Measurements from ENCODE around the gene RFX3.

Gene RFX3

GRCh38 chr9:3471883-3472282, 53.9 kb downstream of the RFX3 start:
- no peaks in the 10 kb centered on the region for H3K9me3 Mint-ChIP-seq
- peaks cover 38% of the 10 kb centered on the region for H3K4me1 Mint-ChIP-seq
- H3K27ac Mint-ChIP-seq, result peak overlapping the region in 1 of 2 donors; percentile 69
- DNase-seq, result no peak
- no peak for ATAC-seq
- H3K27me3 Mint-ChIP-seq, result no peaks in the 10 kb centered on the region
- H3K4me3 Mint-ChIP-seq, result no peak overlapping the region

GRCh38 chr9:3468421-3469205, 57.2 kb downstream of the RFX3 start:
- Mint-ChIP-seq H3K9me3 (no peaks in the 10 kb centered on the region), H3K27me3 (no peaks in the 10 kb centered on the region), H3K4me3 (no peak overlapping the region), H3K4me1 (peaks cover 11% of the 10 kb centered on the region), H3K27ac (no peak overlapping the region)
- DNase-seq, result no peak
- ATAC-seq, result no peak

- no peak overlapping the region for H3K27ac Mint-ChIP-seq
- peak; percentile 23 to 41 for DNase-seq
- peaks cover 11% of the 10 kb centered on the region for H3K4me1 Mint-ChIP-seq
- peak overlapping the region in 1 of 2 donors; percentile 20 for H3K4me3 Mint-ChIP-seq
- ATAC-seq, result peak; percentile 99
- H3K9me3 Mint-ChIP-seq, result no peaks in the 10 kb centered on the region
- H3K27me3 Mint-ChIP-seq, result no peaks in the 10 kb centered on the region
Observed at GRCh38 chr9:3467593-3468219, 58.1 kb downstream of the RFX3 start.

- DNase-seq (no peak), ATAC-seq (no peak)
- H3K4me1 Mint-ChIP-seq, result peaks cover 11% of the 10 kb centered on the region
- no peak overlapping the region for H3K27ac Mint-ChIP-seq
- no peak overlapping the region for H3K4me3 Mint-ChIP-seq
- no peaks in the 10 kb centered on the region for H3K27me3 Mint-ChIP-seq
- no peaks in the 10 kb centered on the region for H3K9me3 Mint-ChIP-seq
Observed at GRCh38 chr9:3464033-3464638, 61.7 kb downstream of the RFX3 start.

GRCh38 chr9:3458806-3459475, 66.9 kb downstream of the RFX3 start:
- Mint-ChIP-seq H3K9me3 (no peaks in the 10 kb centered on the region), H3K27me3 (no peaks in the 10 kb centered on the region), H3K4me1 (peaks cover 14% of the 10 kb centered on the region), H3K27ac (no peak overlapping the region), H3K4me3 (no peak overlapping the region)
- ATAC-seq, result no peak
- DNase-seq, result no peak

GRCh38 chr9:3457175-3457574, 68.6 kb downstream of the RFX3 start:
- Mint-ChIP-seq H3K27ac (no peak overlapping the region), H3K9me3 (no peaks in the 10 kb centered on the region), H3K4me1 (peaks cover 8% of the 10 kb centered on the region), H3K27me3 (no peaks in the 10 kb centered on the region), H3K4me3 (no peak overlapping the region)
- ATAC-seq, result no peak
- no peak for DNase-seq

- DNase-seq (no peak), ATAC-seq (no peak)
- Mint-ChIP-seq H3K27me3 (no peaks in the 10 kb centered on the region), H3K27ac (no peak overlapping the region), H3K4me3 (no peak overlapping the region), H3K9me3 (no peaks in the 10 kb centered on the region), H3K4me1 (peaks cover 8% of the 10 kb centered on the region)
Observed at GRCh38 chr9:3455717-3456116, 70.1 kb downstream of the RFX3 start.

- ATAC-seq (no peak), DNase-seq (no peak)
- no peaks in the 10 kb centered on the region for H3K27me3 Mint-ChIP-seq
- H3K4me1 Mint-ChIP-seq, result peaks cover 8% of the 10 kb centered on the region
- no peak overlapping the region for H3K4me3 Mint-ChIP-seq
- no peaks in the 10 kb centered on the region for H3K9me3 Mint-ChIP-seq
- H3K27ac Mint-ChIP-seq, result no peak overlapping the region
Observed at GRCh38 chr9:3455094-3455493, 70.7 kb downstream of the RFX3 start.

- H3K27me3 Mint-ChIP-seq, result no peaks in the 10 kb centered on the region
- no peak for ATAC-seq
- H3K4me1 Mint-ChIP-seq, result peaks cover 6% of the 10 kb centered on the region
Observed at GRCh38 chr9:3451956-3452355, 73.8 kb downstream of the RFX3 start.

GRCh38 chr9:3447788-3448187, 78.0 kb downstream of the RFX3 start:
- Mint-ChIP-seq H3K9me3 (no peaks in the 10 kb centered on the region), H3K4me3 (no peak overlapping the region), H3K27ac (no peak overlapping the region), H3K27me3 (no peaks in the 10 kb centered on the region), H3K4me1 (peaks cover 6% of the 10 kb centered on the region)
- no peak for ATAC-seq
- no peak for DNase-seq

More at GRCh38 chr9:3451956-3452355, 73.8 kb downstream of the RFX3 start:
- Mint-ChIP-seq H3K4me3 (no peak overlapping the region), H3K9me3 (no peaks in the 10 kb centered on the region), H3K27ac (no peak overlapping the region)
- DNase-seq, result no peak

- Mint-ChIP-seq H3K4me1 (peaks cover 6% of the 10 kb centered on the region), H3K9me3 (no peaks in the 10 kb centered on the region), H3K27me3 (no peaks in the 10 kb centered on the region), H3K4me3 (no peak overlapping the region), H3K27ac (no peak overlapping the region)
- DNase-seq, result no peak
- no peak for ATAC-seq
Observed at GRCh38 chr9:3447143-3447542, 78.7 kb downstream of the RFX3 start.

- Mint-ChIP-seq H3K27me3 (no peaks in the 10 kb centered on the region), H3K4me3 (no peak overlapping the region), H3K27ac (no peak overlapping the region), H3K9me3 (no peaks in the 10 kb centered on the region), H3K4me1 (peaks cover 8% of the 10 kb centered on the region)
- ATAC-seq (no peak), DNase-seq (no peak)
Observed at GRCh38 chr9:3446313-3446712, 79.5 kb downstream of the RFX3 start.

GRCh38 chr9:3444016-3444415, 81.8 kb downstream of the RFX3 start:
- DNase-seq (no peak), ATAC-seq (no peak)
- Mint-ChIP-seq H3K27me3 (no peaks in the 10 kb centered on the region), H3K9me3 (no peaks in the 10 kb centered on the region), H3K27ac (no peak overlapping the region), H3K4me1 (peaks cover 17% of the 10 kb centered on the region), H3K4me3 (no peak overlapping the region)

GRCh38 chr9:3441197-3441816, 84.5 kb downstream of the RFX3 start:
- H3K9me3 Mint-ChIP-seq, result no peaks in the 10 kb centered on the region
- no peak overlapping the region for H3K27ac Mint-ChIP-seq
- H3K4me3 Mint-ChIP-seq, result no peak overlapping the region
- ATAC-seq, result peak; percentile 87
- peak; percentile 7 to 46 for DNase-seq
- H3K4me1 Mint-ChIP-seq, result peaks cover 11% of the 10 kb centered on the region
- H3K27me3 Mint-ChIP-seq, result no peaks in the 10 kb centered on the region

- DNase-seq, result no peak
- H3K9me3 Mint-ChIP-seq, result no peaks in the 10 kb centered on the region
- H3K4me1 Mint-ChIP-seq, result peaks cover 11% of the 10 kb centered on the region
- H3K27ac Mint-ChIP-seq, result no peak overlapping the region
- no peaks in the 10 kb centered on the region for H3K27me3 Mint-ChIP-seq
- H3K4me3 Mint-ChIP-seq, result no peak overlapping the region
- no peak for ATAC-seq
Observed at GRCh38 chr9:3436629-3437420, 89.0 kb downstream of the RFX3 start.

Data from stimulated activated naive CD8-positive, alpha-beta T cell treated with anti-CD3 and anti-CD28 coated beads, Interleukin-15, amount 100 ng/mL, for 72 hours (primary cell).